ENCODE results near the gene C19orf44.
"Not testable (repeated sequence)": the region's sequence is repeated elsewhere in the genome, so short reads cannot be mapped to it uniquely, and the experiment has no call there.

Gene C19orf44

DNA sequence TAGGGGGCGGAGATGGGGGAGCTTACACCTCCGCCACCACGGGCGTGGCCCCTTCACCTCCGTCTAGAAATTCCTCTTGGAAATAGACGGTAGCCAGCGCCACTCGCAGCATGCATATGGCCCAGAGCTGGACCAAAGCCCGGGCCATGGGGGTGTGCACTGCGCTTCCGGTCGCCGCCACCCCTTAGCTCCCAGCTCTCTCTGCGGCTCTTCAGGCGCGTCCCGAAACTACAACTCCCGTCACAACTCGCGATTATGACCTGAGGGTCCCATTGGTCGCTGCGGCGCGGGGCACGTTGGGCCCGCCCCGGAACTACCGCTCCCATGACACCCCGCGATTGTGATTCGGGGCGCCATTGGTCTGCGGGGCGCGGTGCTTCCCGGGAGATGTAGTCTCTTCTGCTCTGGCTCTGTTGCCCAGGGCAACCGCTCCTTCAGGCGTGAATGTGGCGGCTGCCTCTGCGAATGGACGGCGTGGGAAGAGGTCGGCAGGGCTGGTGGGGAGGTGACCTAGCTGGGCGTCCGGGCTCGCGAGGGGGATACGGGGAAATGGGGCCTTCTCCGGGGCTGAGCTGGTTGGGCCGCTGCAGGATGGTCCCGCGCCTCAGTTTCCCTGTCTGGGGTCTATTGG, at the start of gene C19orf44, which contains the start of gene CALR3:
Gene C19orf44, plus strand, starts transcription at position 413 of the 631 bp plus-strand sequence. CDS start 4,399 bp downstream, outside the sequence.
Gene CALR3, minus strand, starts transcription at position 186 of the 631 bp plus-strand sequence. Its CDS starts 38 bp downstream, at position 148.
- peak; percentile 97 for DNase-seq

DNA sequence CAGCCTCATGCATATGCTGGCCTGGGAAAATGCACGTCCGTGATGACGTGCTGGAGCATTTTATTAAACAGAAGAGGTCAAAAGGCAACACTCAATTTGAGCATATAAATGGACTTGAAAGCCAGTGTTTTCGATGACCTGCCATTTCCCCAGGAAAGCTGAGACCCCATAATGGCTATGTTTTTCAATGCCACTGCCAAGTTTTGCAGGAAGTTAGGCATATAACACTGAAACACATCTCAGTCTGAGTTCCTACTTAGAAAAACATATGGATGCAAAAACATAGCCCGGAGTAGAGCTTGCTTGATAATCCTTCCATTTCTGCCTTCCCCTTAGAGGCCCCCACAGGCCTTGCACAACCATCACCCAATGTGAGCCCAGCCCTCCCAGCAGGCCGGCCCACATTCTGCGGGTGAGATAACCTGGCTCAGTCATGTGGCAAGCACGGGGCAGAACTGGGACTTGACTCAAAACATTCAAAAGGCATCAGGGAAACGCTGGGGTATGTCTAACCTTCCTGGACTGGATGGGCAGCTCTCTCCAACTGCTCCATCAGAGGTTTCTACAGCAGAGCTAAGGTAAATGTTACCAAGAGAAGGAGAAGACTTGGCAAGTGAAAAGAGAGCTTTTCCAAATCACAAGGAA, 49.3 kb upstream of the C19orf44 start:
- peak; percentile 28 for DNase-seq

DNA sequence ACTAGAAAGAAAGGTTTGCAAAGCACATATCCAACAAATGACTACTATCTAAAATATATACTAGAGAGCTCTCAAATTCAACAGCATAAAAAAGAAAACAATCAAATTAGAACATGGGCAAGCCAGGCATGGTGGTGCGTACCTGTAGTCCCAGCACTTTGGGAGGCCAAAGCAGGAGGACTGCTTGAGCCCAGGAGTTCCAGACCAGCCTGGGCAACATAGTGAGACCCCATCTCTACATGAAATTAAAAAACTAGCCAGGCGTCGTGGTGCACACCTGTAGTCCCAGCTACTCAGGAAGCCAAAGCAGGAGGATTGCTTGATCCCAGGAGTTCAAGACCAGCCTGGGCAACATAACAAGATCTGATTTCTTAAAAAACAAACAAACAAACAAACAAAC, 47.3 kb upstream of the C19orf44 start:
- not testable (repeated sequence) for DNase-seq

DNA sequence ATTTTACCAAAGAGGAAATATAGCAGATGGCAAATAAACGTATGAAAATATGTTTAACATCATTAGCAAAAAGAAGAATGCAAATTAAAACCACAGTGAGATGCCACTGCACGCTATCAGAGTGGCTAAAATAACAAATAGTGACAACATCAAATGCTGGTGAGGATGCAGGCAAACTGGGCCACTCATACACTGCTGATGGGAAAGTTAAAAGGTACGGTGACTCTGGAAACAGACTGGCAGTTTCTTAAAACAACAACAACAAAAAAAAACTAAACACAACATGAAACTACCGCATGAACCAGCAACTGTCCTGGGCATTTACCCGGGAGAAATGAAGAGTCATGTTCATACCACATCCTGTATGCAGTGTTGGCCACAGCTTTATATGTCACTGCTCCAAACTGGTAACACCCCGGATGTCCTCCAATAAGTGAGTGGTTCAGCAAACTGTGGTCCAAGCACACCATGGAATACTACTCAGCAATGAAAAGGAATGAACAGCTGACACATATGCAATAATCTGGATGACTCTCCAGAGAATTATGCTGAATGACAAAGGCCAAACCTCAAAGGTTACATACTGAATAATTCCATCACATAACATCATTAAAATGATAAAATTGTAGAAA, 46.7 kb upstream of the C19orf44 start:
- peak; percentile 35 for DNase-seq

DNA sequence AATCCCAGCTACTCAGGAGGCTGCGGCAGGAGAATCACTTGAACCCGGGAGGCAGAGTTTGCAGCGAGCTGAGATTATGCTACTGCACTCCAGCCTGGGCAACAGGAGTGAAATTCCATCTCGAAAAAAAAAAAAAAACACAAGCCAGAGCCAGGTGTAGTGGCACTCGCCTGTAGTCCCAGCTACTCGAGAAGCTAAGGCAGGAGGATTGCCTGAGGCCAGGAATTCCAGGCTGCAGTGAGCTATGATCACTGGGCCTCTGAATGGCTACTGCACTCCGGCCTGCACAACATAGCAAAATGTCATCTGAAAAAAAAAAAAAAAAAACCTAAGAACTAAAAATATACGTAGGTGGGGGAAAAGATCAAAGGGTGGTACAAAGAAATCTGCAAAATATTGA, 43.9 kb upstream of the C19orf44 start:
- DNase-seq, result no peak

DNA sequence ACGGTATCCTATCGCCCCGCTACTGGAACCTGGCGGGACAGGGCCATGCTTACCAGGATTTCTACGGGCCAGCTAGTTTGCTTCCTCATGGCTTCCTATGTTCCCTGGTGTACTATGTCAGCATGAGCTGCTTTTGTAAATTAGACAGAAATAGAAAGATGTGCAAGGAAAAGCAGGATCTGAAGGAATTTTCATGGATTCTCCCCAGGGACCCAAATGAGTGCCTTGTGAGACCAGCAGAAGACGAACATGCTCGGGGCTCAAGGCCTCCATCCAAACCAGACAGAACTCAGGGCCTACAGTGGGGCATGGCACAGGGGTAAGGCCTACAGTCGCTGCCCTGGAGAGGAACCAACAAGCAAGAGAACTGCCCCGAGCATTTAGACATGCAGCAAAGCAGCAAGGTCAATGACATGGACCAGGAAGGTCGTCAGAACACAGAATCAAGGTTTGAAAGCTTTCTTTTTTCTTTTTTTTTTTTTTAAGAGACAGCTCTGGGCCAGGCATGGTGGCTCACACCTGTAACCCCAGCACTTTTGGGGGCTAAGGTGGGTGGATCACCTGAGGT, 41.8 kb upstream of the C19orf44 start:
- no peak for DNase-seq

DNA sequence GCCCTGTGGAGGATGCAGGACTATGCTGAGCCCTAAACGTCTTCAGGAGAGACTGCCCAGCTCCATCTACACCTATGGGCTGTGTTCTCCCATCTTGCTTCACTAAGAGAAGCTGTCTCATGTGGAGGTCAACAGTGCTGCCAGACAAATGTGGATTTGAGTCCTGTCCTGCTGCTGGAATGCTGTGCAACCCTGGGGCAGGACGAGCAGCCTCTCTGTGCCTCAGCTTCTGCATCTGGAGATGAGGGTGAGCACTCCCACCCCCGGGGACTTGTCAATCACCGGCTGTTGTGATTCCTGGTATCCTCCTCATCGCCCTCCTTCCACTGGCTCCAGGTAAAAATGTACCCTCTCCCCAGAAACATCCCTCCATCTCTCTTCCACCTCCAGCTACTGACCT, 40.7 kb upstream of the C19orf44 start:
- no peak for DNase-seq

DNA sequence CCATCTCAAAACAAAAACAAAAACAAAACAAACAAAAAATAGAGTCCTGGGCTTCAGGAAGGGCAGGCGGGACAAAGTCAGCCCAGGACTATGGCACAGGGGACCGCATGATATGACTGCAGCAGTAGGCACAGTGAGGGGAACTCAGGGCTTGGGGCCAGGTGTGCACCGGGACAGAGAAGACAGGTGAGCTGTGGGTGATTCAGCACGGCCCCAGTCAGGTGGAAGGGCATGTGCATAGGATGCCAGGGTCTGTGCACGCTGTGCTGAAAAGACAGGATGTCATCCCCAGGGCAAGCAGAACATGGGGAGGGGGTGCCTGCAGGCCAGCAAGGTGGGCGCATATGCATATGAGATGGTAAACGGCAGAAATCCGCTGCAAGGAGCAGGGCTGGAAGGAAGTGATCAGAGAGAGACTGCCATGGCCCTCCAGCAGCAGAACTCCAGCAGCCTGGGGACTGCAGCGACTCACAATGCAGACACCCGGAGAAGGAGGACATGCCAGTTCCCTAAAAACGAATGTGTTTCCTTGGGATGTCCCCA, 39.5 kb upstream of the C19orf44 start:
- no peak for DNase-seq

DNA sequence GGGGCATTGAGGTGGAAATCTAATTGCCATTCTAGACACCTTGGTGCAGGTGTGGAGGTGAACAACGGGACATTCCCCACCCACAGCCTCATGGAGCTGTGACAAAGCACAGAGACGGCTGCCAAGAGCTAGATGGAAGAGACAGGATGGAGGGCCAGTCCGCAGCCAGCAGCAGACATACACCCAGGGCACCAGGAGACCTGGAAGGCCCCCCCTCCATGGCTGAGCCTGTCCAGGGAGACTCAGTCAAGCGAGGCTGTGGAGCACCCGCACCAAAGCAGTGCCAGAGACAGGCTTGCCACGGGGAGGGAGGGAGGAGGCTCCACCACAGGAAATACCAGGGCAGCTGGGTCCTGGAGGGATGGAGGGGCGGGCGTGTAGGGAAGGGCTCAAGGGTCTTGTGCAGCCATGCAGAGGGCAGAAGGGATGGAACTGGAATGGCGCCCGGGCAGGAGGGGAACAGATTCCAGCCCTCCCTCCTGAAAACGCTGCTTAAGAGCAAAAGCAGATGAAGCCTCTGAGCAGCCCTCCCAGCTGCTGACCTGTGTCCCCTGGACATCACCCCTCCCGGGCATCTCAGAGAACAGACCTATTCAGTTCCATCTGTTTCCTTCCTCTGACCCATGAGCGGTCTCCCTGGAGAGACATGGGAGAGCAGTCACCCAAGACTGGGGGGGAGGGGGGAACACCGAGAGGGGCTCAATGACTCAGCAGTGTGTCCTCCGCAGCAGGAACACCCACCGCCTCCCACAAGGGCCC, 38.8 kb upstream of the C19orf44 start:
- peak; percentile 20 for DNase-seq

DNA sequence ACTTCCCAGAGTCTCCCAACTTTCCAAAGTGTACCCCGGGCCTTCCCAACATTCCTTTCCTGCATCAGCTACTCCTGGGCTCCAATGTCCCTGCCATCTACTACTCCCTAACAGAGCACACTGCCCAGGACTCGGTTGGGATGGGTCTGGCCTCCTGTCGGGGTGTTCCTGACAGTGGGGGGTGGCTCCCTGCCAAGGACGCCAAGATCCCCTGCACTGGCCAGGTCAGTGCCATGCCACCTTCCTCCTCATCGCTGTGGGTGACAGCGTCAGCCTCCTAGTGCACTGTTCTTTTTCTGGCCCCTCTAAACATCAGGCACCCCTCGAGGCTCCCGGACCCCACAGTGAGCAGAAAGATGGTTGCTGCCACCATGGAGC, 38.3 kb upstream of the C19orf44 start:
- no peak for DNase-seq

DNA sequence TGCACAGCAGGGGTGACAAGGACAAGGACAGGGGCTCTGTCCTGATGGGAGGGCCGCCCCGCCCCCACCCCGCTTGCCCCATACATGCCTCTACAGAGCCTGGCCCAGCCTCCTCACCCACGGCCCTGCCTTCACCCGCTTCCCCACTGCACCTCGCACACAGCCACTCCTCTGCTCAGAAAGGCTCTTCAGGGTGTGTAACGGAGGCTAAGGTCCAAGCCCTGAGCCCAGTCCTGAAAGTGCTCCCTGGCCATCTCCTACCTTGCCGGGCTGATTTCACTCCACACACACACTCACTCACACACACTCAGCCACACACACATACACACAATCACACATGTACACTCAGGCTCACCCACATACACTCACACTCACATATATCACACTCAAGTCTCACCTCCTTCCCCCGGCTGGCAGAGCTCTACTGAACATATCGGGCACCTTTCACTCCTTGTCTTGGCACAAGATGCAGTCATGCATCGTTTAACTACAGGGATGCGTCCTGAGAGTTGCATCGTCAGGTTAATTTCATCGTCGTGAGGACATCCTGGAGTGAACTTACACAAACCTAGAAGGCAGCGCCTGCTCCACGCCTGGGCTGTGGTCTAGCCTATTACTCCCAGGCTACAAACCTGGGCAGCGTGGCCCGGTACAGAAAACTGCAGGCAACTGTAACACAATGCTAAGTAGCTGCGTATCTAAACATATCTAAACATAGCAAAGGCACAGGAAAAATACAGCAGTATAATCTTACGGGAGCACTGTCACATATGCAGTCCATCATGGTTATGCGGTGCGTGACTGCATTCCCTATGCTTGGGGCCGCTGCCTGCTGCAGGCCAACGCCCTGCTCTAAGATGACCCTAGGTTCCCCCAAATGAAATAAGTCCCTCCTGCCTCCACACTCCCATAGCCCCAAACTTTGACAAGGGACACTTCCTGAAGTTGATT, 37.5 kb upstream of the C19orf44 start:
- DNase-seq, result no peak

DNA sequence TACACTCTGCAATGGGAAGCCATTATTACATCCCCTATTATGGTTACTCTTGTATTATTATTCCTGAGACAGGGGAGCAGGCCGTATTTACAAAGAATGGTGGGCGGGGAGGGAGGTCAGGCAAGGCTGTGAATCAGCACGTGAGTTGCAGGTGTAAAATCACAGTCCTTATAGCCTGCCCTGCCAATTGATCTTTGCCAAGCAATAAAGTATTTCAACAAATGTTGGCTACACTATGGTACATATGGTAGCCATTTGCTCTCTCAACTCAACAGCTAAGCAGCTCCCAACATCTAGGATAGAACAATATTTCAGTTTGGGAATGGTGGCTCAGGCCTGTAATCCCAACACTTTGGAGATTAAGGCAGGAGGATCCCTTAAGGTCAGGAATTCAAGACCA, 36.5 kb upstream of the C19orf44 start:
- DNase-seq, result no peak

DNA sequence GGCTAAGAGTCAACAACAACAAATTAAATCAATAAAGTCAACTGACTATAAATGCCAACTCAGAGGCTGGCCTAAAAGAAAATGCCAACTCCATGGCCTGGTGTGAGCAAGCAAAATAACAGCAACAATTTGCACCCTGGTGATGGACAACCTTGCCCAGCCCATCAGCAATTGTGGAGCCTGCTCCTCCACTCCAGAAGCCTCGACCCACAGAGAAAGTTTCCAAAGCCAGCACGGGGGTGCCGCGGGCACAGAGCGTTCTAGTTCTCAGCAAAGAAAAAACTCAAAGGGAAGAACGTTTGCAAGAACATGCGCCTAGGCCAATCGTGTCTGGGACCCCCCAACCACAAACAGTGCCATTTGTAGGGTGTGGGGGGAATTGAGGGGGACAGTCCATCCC, 35.7 kb upstream of the C19orf44 start:
- DNase-seq, result no peak

DNA sequence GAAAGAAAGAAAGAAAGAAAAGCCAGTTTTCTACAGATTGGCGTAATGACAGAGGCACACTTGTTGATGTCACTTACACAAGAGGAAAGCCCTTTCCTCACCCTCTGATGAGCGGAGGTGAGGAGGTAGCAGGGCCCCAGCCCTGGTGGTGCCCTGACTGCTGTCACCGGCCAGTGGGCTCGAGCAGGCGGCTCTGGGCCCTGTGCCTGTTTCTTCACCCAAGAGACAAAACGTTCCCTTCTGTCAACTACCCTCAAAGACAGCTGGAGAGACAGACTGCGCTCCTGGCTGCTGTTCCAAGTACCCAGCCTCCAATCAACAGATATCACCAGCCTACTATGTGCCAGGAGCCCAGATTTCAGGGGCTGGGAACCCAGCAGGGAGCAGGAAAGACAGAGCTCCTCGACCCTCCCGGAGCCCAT, 34.6 kb upstream of the C19orf44 start:
- DNase-seq, result no peak

DNA sequence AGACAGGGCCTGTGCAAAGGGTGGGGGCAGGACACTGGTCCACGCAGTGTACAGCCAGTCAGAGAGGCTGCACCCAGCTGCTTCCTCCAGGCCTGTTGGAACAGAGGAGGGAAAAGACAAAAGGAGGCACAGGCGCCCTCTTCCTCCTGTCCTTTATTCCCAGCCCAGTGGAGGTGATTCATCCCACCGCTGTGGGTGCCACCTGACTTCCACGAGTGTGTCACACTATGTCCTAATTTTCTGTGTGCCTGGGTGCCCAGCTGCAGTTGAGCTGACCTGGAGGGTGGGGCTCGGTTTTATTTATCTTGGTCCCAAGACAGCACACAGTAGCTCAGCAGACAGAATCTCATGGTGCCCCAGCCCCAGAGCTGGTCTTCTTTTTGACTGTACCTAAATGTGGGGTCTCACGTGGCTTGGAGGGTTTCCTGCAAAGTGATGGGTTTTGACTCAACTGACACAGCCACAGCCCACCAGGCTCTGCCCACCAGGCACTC, 33.4 kb upstream of the C19orf44 start:
- DNase-seq, result no peak

DNA sequence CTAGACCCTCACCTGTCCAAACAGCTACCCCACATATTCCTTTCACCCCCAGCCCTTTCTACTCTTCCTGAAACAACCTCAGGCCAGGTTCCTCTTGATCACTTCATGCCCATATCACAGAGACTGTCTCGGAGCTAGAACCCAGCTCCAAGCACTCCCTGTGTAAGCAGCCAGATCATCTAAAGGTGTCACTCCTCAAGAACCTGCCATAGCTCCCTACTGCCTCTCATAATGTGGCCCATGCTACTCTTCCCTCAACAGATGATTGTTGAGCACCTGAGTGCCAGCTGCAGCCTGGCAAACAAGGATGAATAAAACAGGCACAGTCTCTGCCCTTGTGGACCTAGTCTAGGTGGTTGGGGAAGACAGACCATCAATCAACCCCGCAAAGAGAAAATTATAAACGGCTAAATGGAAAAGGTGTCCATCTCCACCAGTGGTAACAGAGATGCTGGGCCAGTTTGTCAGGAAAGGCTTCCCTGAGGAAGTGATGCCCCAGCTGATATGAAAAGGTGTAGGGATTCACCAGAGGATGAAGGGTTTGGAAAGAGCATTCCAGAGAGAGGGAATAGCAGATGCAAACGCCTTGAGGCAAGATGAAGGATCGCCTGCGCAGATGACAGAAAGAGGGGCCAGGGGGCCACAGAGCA, 32.7 kb upstream of the C19orf44 start:
- no peak for DNase-seq

DNA sequence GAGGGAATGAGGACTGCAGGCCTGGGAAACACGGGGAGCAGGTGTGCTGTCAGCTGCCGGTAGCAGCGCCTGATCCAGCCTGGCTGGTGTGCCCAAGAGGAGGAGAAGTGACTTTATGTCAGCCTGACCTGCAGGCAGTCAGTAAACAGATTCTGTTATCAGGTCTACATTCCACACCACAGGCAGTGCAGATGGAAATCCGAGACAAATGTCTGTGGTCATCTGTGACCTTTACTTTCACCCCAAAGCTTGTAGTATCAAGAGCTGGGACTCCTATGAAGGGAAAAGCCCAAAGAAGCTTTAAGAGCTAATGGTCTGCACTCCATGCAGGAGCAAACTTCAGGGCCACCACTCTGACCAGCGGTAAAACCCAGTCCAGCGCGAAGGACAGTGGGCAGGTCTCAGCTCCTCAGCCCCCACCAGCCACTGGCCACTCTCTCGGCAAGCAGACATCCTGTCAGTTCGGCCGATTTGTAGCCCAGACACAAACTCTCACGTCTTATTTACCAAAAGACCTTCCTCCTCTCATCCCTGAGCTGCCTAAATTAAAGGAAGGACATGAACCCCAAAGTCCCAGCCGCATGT, 32.1 kb upstream of the C19orf44 start:
- DNase-seq, result no peak

DNA sequence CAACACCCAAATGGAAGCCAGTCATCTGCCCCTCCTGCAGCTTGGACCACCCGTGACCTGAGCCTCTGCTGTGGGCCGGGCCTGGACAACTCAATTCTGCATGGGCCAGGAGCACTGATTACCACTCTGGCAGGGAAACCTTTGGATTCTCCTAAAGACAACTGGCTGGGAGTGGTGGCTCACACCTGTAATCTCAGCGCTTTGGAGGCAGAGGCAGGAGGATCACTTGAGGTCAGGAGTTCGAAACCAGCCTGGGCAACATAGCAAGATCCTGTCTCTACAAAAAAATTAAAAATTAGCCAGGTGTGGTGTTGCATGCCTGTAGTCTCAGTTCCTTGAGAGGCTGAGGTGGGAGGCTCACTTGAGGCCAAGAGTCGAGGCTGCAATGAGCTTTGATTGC, 31.0 kb upstream of the C19orf44 start:
- DNase-seq, result no peak

DNA sequence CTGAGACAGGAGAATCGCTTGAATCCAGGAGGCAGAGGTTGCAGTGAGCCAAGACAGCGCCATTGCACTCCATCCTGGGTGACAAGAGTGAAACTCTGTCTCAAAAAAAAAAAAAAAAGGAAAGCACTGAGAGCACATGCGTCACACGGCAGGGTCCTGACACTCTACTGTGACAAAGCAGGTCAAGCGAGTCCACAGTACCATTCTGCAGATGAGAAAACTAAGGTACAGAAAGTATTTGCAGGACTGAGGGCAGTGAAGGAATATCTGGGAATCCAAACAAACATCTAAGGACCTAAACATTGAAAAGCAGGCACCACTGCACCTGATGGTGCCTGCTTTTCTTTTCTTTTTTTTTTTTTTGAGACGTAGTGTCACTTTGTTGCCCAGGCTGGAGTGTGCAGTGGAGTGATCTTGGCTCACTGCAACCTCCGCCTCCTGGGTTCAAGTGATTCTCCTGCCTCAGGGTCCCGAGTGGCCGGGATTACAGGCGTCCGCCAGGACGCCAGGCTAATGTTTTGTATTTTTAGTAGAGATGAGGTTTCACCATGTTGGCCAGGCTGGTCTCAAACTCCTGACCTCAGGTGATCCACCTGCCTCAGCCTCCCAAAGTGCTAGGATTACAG, 29.3 kb upstream of the C19orf44 start:
- not testable (repeated sequence) for DNase-seq

DNA sequence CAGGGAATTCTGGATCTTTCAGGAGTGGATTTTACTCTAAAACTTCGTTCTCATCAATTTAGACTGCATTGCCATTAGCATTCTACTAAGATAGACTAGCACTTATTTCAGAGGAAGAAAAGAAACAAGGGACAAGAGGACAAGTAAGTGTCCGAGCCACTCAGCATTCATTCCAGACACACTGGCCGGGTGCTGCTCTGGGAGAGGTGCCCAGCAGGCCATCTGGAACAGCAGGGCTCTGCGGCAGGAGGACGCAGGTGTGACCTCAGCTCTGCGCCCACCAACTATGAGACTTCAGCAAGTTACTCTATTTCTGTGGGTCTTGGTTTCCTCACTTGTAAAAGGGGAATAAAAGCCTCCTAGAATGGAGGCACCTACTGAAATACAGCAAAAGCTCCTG, 28.6 kb upstream of the C19orf44 start:
- DNase-seq, result no peak

Data from stimulated activated CD4-positive, alpha-beta T cell treated with anti-CD3 and anti-CD28 coated beads, Interleukin-4, amount 100 ng/mL, for 24 hours (primary cell).